MM.1S (cell line): ENCODE data around the gene RAB38.

Experiments used
- CTCF ChIP-seq: fragments of 300-600 bp; sonication (generic); IDR thresholded peaks from 2 replicates; pipeline ENCODE4 v1.5.1; 2016; ENCODE audit warnings: antibody characterized with exemption, low read length, mixed read lengths
- EZH2 ChIP-seq: fragments of 300-600 bp; sonication (generic); optimal IDR thresholded peaks from 2 replicates; pipeline ENCODE3; 2017; ENCODE audit warnings: low read depth, mild to moderate bottlenecking, antibody characterized with exemption, low read length, mixed read lengths
- EZH2phosphoT487 ChIP-seq: fragments of 300-600 bp; sonication (generic); IDR thresholded peaks from 2 replicates; pipeline ENCODE4 v1.6.1; 2018; ENCODE audit warnings: antibody characterized with exemption, low read length

GRCh38 chr11:88098289-88098688, 77.0 kb downstream of the RAB38 start:
- TF ChIP-seq CTCF, result no peak
- no peak for TF ChIP-seq EZH2
- TF ChIP-seq EZH2phosphoT487, result no peak
